HS-5 (cell line): Measurements from ENCODE around the gene MADCAM1.

ENCODE experiments used
- DNase-seq: peaks from one replicate; pipeline ENCODE4 v3.0.0-alpha.2; 2012; ENCODE audit warnings: low read depth

Gene MADCAM1

DNA sequence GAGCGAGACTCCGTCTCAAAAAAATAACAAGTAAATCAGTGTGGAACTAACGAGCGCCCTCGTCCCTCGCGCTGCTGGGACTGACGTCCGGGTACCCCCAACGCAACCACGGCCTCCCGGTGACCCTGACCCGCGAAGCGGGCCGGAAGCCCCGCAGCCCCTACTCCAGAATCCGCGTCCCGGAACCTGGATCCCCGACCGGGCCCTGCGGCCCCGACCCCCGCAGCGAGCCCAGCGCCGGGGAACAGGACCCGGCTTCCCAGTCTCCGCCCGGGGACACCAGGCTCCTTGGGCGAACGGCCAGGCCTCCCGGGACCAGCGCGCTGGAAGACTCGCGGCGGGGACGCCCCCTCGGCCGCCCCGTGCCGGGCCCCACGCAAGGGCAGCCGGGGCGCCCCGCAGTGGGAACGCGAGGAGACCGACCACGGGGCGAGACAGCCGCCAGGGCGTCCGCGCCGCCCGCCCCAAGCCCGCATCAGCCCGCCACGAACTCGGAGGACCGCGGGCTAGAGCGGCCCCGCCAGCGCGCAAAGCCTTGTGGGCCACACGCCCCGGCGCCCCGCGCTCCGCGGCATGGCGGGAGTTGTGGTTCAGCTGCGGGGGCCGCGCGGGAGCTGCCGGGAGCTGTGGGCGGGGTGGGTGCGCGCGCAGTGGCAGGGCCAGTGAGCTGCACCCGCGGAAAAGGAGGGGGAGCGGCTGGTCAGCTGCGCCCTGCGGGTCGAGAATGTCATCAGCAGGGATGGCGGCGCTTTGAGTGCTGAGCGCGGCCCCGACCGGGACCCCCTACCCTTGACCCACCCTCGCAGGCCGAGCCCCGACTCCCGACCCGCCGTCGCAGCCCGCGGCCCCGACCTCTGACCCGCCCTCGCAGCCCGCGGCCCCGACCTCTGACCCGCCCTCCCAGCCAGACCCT is 7.5 kb upstream of the MADCAM1 start:
- peak; percentile 38 for DNase-seq

DNA sequence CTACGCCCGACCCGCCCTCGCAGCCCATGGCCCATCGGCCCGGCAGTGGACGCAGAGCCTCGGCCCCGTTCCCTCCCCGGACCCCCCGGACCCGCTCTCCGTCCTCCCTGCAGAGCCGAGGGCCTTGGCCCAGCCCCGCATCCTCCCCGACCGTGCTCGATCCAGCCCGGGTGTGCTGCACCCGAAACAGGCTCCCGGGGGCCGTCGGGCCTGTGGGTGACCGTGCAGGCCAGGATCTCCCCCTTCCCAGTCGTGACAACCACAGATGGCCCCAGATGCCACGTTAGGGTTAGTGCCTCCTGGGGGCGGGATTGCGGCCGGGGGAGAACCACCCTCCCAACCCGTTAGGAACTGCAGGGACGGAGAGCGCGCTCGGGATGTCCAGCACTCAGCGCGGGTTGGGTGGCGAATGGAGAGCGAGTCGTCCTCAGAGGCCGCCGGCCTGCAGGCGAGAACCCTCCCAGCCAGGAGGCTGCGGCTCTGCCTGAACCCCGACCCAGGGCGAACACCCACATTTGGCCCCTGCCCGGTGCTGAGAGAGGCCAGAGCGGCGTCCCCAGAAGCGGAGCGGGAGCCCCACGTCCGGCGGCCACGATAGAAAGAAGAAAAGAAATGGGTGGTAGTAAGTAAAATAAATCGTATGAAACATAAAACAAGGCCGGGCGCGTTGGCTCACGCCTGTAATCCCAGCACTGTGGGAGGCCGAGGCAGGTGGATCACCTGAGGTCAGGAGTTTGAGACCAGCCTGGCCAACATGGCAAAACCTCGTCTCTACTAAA is 6.7 kb upstream of the MADCAM1 start:
- no peak for DNase-seq

DNA sequence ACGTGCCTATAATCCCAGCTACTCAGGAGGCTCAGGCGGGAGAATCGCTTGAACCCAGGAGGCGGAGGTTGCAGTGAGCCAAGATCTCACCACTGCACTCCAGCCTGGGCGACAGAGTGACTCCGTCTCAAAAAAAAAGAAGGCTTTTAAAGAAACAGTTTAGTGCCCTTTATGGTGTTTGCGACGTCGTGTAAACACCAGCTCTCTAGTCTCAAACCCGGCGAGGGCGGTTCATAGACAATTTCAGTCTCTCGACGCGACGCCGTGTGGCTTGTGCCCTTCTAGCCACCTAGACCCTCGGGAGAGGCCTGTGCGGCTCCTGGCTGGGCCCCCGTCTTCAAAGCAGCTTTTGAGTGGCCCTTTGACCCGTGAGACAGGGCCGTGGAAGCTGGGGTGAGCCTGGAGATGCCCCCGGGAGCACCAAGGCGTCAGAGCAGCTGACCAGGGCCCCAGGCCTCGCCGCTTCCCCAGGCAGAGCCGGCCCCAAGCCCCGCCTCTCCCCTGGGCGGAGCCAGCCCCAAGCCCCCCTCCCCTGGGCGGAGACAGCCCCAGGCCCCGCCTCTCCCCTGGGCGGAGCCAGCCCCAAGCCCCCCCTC is 5.0 kb upstream of the MADCAM1 start:
- DNase-seq, result no peak

DNA sequence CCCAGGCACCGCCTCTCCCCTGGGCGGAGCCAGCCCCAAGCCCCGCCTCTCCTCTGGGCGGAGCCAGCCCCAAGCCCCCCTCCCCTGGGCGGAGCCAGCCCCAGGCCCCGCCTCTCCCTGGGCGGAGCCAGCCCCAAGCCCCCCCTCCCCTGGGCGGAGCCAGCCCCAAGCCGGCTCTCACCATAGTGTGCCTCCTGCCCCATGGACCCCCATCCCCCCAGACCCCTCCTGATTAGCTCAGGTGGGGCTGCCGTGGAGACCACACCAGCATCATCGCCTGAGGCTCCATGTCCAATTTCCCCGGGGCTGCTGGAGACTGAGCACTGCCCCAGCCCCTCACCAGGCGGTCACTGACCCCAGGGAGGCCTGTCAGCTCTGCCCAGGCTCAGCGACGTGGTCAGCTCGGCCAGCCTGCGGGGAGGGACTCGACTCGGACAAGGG is 4.2 kb upstream of the MADCAM1 start:
- no peak for DNase-seq

DNA sequence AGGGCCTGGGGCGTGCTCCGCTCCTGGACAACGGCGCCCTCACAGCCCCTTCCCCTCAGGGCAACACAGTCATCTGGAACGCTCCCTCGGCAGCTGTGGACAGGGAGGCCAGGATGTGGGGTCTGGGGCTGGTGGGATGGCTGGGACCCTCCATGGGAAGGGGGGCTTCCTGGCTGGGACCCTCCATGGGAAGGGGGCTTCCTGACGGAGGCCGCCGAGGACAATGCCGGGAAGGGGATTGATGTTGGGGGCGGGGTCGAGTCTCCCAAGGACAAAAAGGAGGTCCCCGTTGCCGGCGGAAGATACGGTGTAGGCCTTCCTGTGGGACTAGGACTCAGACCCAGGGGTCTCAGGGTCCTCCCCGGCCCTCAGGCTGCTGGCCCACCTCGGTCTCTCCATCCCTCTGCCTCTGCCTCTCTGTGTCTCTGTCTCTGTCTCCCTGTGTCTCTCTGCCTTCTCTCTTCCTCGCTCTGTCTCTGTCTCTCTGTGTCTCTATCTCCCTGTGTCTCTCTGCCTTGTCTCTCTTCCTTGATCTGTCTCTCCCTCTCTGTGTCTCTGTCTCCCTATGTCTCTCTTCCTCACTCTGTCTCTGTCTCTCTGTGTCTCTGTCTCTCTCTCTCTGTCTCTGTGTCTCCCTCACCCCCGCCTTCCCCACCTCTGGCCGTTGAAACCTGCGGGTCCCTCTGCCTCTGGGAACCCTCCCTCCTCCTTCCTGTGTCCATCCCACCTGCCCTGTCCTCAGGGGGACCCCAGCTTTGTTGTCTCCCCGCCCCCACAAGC is 2.7 kb upstream of the MADCAM1 start:
- DNase-seq, result no peak

DNA sequence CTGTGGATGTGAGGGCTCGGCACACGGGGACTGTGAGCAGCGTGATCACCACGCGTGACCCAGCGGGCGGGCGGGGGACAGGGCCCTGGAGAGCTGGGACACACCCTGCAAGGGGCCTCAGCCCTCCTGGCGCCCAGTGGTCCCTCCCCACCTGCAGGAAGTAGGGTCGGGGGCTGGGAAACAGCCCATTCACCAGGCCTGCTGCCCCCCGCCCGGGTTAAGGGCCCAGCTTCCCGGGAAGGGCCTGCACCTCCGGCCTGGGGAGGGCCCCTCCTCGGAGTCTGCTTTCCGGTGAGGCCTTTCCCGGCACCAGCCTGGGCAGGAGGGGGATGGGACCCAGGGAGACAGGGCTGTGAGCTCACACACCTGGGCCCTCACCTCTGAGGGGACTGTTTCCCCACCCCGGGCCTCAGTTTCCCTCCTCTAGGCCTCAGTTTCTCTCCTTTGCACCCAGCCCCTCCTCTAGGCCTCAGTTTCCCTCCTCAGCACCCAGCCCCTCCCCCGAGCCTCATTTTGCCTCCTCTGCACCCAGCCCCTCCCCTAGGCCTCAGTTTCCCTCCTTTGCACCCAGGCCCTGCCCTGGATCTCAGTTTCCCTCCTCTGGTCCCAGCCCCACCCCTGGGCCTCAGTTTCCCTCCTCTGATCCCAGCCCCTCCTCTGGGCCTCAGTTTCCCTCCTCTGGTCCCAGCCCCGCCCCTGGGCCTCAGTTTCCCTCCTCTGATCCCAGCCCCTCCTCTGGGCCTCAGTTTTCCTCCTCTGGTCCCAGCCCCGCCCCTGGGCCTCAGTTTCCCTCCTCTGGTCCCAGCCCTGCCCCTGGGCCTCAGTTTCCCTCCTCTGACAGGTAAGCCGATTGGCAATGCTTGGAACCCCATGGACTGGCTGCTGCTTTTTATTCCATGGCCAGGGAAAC is 1.9 kb upstream of the MADCAM1 start:
- DNase-seq, result no peak

DNA sequence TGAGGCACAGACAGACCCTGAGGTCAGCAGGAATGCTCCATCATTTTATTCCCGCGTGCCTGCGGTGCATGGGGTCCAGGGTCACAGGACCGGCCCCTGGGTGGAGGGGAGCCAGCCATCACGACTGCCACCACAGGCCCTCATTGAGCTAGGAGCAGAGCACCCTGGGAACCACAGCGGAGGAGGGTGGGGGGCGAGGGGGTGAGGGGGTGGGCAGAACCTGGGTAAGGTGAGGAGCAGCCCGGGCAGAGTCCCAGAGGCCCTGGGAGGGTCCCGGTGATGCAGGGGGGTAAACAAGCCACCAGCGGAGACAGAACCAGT is 1.2 kb upstream of the MADCAM1 start:
- no peak for DNase-seq

DNA sequence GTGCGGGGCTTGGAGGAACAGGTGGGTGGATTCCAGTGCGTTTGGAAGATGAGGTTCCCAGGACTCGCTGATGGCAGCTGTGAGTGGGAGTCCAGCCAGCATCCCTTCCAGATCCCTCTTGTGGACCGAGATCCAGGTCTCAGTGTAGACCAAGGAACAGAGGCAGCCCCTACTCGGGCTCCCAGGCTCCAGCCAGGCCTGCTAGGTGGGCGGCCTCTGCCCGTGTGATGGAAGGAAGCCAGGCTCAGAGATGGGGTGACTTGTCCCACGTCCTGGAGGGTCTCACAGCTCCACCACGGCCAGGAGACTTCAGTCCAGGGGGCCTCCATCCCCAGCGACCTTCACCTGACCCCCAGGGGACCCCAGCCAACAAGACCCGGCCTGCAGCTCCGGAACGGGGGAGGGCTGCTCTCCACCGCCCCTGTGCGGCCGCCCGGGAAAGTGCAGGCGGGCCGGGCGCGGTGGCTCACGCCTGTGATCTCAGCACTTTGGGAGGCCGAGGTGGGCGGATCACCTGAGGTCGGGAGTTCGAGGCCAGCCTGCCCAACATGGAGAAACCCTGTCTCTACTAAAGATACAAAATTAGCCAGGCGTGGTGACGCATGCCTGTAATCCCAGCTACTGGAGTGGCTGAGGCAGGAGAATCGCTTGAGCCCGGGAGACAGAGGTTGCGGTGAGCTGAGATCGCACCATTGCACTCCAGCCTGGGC is 729 bp upstream of the MADCAM1 start:
- no peak for DNase-seq

DNA sequence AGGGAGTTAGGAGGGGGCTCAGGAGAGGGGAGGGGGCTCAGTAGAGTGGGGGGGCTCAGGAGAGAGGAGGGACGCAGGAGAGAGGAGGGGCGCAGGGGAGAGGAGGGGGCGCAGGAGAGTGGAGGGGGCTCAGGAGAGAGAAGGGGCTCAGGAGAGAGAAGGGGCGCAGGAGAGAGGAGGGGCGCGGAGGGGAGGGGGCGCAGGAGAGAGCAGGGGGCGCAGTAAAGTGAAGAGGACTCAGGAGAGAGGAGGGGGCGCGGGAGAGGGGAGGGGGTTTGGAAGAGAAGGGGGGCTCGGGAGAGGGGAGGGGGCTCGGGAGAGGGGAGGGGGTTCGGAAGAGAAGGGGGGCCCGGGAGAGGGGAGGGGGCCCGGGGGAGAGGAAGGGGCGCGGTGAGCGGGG is 700 bp downstream of the MADCAM1 start:
- DNase-seq, result no peak

DNA sequence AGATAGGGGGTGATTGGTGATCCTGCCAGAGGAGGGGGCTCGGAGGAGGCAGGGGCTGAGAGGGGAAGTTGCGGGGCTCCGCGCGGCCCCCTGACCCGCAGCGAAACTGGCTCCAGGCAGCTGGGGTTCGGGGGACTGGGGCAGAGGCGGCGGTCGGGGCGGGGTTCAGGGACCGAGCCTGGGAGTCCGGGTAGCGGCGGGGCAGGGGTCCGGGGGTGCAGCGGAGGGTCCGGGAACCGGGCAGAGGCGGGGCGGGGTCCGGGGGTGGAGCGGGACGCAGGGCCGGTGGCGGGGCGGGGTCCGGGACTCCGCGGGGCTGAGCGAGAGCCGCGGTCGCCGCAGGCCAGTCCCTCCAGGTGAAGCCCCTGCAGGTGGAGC is 1.2 kb downstream of the MADCAM1 start:
- no peak for DNase-seq

DNA sequence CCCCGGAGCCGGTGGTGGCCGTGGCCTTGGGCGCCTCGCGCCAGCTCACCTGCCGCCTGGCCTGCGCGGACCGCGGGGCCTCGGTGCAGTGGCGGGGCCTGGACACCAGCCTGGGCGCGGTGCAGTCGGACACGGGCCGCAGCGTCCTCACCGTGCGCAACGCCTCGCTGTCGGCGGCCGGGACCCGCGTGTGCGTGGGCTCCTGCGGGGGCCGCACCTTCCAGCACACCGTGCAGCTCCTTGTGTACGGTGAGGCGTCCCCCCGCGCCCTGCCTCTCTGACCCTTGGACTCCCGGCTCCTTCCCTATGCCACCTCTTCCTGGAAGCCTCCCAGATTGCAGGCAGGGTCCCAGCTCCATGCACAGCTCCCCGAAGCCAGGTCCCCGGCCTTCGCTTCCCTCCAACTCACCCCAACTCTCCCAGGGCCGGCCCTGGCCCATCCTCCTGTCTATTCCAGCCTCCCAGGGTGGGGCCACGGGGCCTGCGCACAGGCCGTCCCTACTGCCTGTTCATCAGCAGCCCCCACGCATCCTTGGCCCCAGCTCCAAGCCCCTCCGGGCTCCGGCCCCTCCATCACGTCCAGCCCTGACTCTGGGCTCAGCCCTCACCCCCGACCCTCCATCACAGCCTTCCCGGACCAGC is 1.7 kb downstream of the MADCAM1 start:
- no peak for DNase-seq

DNA sequence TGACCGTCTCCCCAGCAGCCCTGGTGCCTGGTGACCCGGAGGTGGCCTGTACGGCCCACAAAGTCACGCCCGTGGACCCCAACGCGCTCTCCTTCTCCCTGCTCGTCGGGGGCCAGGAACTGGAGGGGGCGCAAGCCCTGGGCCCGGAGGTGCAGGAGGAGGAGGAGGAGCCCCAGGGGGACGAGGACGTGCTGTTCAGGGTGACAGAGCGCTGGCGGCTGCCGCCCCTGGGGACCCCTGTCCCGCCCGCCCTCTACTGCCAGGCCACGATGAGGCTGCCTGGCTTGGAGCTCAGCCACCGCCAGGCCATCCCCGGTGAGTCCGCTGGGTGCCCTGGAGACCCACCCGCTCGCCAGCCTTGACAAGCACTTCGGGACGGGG is 2.2 kb downstream of the MADCAM1 start:
- no peak for DNase-seq

DNA sequence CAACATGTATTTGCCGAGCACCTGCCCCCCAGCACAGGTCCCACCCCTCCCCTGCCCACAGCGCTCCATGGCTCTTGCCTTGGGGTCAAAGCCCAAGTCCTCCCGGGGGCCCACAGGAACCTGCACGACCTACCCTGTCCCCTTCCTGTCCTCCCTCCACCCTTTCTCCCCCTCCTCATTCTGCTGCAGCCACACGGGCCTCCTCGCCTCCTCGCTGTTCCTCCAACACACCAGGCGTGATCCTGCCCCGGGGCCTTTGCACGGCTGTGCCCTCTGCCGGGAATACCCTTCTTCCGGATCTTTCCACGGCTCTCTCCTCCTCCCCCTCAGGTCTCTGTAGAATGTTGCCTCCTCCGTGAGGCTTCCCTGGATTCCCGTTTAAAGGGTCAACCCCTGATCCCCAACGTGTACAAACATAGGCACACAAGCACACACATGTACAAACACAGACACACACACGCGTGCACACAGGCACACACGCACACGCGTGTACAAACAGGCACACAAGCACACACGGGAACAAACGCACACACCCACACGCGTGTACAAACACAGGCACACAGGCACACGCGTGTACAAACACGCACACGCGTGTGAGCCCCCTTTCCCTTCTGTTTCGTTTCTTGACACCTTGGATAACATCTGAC is 2.8 kb downstream of the MADCAM1 start:
- no peak for DNase-seq

DNA sequence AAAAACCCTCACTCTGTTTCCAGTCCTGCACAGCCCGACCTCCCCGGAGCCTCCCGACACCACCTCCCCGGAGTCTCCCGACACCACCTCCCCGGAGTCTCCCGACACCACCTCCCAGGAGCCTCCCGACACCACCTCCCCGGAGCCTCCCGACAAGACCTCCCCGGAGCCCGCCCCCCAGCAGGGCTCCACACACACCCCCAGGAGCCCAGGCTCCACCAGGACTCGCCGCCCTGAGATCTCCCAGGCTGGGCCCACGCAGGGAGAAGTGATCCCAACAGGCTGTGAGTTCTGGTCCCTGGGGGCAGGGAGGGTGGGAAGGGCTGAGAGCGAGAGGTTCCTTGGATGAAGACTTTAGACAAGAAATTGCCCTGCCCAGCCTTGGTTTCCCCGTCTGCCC is 5.4 kb downstream of the MADCAM1 start:
- no peak for DNase-seq

DNA sequence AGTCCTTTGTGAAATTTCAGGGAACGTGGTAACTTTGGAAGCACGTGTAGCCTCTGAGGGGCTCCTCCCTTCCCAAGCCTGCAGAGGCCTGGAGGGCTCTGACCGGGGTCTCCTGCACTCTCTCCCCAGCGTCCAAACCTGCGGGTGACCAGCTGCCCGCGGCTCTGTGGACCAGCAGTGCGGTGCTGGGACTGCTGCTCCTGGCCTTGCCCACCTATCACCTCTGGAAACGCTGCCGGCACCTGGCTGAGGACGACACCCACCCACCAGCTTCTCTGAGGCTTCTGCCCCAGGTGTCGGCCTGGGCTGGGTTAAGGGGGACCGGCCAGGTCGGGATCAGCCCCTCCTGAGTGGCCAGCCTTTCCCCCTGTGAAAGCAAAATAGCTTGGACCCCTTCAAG is 8.3 kb downstream of the MADCAM1 start:
- DNase-seq, result no peak

DNA sequence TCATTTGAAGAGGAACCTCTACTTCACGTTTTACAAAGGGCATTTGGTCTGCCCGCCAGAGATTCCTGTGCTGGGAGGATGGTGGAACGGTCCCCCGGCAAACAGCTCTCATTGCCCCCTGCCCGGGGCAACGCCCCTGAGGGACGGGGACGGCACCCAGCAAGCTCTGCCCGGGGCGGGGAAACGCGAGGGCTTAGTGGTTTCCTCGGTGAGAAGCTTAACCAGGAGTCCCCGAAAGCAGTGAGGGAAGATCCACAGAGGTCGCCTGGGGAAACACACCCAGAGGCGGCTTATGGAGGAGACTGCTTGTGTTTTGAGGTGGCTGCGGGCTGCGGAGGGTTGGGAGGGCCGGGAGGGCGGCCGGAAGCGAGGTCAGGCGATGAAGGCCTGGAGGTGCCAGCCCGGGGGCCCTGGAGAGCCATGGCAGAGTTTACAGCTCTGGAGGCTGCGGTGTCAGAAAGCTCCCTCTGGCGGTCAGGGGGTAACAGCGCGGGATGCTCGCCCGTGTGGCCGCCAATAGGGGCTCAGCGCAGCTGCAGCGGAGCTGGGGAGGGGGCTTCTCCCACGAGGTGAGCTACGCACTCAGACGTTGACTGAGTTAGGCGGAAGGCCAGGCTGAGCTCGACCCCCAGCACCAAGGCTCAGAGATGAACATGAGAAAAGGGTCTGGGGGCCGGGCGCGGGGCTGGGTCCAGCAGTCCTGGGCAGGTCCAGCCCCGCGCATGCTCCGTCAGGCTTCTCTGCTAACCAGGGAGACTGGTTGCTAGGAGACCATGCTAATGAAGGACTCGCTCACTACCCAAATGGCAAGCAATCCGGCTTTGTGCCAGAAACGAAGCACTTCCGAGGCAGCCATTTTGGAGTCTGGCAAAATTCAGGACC is 10.4 kb downstream of the MADCAM1 start:
- peak; percentile 98 for DNase-seq

DNA sequence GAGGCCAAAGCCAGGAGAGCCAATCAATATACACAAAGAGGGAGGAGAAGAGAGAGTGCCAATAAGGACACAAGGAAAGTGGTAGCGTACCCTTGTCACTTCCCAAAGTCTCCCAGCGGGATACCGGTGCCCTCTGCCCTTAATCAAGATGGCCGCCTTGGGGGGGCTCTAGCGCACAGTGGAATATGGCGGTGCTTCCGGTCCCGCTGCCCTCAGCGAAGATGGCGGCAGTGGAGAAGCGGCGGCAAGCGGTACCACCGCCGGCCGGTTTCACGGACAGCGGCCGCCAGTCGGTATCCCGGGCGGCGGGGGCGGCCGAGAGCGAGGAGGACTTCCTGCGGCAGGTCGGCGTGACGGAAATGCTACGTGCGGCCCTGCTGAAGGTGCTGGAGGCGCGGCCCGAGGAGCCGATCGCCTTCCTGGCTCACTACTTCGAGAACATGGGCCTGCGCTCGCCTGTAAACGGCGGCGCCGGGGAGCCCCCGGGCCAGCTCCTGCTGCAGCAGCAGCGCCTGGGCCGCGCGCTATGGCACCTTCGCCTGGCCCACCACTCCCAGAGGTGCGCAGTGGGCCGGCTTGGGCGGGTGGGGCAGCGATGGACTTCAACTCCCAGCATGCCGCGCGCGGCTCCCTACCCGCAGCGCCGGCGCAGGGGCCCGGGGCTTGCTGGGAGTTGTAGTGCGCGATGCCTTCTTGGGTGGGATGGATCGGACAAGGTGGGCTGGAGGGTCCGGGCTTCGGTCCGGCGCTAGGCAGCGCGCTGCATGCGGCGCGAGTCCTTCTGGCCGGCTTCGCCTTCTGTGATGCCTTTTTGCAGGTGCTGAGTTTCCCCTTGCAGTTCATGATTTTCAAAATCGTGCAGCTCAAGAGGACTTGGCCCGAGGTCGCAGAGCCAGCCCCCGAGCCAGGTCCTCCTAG is 11.3 kb downstream of the MADCAM1 start, which contains the start of gene TPGS1:
Gene TPGS1 (plus strand): TSS at position 212 of the 918 bp plus-strand sequence. CDS start 10 bp downstream, at position 222.
- no peak for DNase-seq
